ENCODE measurements around the gene TP63.

DNA sequence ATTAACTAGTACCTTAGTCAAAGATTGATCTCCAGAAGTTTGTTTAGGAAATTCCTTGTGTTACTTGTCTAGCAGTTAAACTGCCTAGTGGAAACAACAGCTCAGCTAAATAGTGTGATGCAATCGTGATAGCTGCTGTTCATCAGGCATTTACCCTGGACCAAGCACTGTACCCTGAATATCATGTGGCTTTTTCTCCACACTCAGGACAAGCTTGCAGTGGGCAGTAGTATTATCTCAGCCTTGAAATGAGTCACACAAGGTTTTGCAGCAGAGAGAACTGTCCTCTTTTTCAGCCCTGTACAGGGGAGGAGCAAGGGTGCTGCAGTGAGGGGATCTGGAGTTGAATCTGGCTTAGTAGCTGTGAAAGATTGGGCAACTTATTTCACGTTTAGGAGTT lies 208.4 kb downstream of the TP63 start:
- no peak for TF ChIP-seq TAF1 (IDR thresholded peaks at IDR 0.05; ENCODE audit: borderline replicate concordance, low read depth, low read length)
- no peak for TF ChIP-seq POLR2AphosphoS5 (IDR thresholded peaks at IDR 0.05; ENCODE audit: low read depth, low read length)
- no peak for TF ChIP-seq POLR2A (IDR thresholded peaks at IDR 0.05; ENCODE audit: low read depth, low read length)
